Activated naive CD8-positive, alpha-beta T cell treated with anti-CD3 and anti-CD28 coated beads, Interleukin-2, amount 10 ng/mL, durations not matched to agents 7 days and 5 days (primary cell): ENCODE data around the gene POLR3A. TPM values are rescaled to one million over a fixed set of nuclear protein-coding genes. Genes with fewer than 3 reads are reported as not detected.

Experiments
- ATAC-seq: fragments of 150-1000 bp; cut with Tn5 transposase; one replicate; pipeline ENCODE4 v1.10.0; 2021; ENCODE audit warnings: low read depth, moderate library complexity
- POLR2A ChIA-PET: fragments of 350-600 bp; sonication (Branson Sonifier 250); formaldehyde crosslinking; loops from one replicate; lab custom pipeline; 2021; ENCODE audit warnings: antibody characterized with exemption; lab: Charles Lee
- DNase-seq: peaks from one replicate; pipeline ENCODE4 v3.0.0; 2021
- H3K27ac Mint-ChIP-seq: one replicate; pipeline ENCODE4 v1.8.0; 2022; ENCODE audit warnings: mild to moderate bottlenecking, mixed read lengths
- H3K27me3 Mint-ChIP-seq: one replicate; pipeline ENCODE4 v1.8.0; 2022; ENCODE audit warnings: mild to moderate bottlenecking, moderate library complexity, mixed read lengths
- H3K36me3 Mint-ChIP-seq: one replicate; pipeline ENCODE4 v1.8.0; 2021; ENCODE audit warnings: mild to moderate bottlenecking, mixed read lengths
- H3K4me1 Mint-ChIP-seq: one replicate; pipeline ENCODE4 v1.8.0; 2021; ENCODE audit warnings: mixed read lengths
- H3K4me3 Mint-ChIP-seq: one replicate; pipeline ENCODE4 v1.8.0; 2022; ENCODE audit warnings: mild to moderate bottlenecking, moderate library complexity, mixed read lengths
- H3K9me3 Mint-ChIP-seq: one replicate; pipeline ENCODE4 v1.8.0; 2021; ENCODE audit warnings: mixed read lengths
- total RNA-seq, 2 experiments: library from RNA; stranded (reverse); gene quantifications; one replicate each; pipeline ENCODE4 v1.2.3, GENCODE V29; 2021

Gene POLR3A
- total RNA-seq, 2 experiments from 2014 or later, result 18.7 to 20.2 TPM

- no peaks in the 10 kb centered on the region for H3K4me1 Mint-ChIP-seq
- ATAC-seq (no peak), DNase-seq (no peak)
- POLR2A ChIA-PET, result no interaction called here
- no peaks in the 10 kb centered on the region for H3K36me3 Mint-ChIP-seq
- peaks cover 5% of the 10 kb centered on the region for H3K9me3 Mint-ChIP-seq
- H3K27me3 Mint-ChIP-seq, result peaks cover 2% of the 10 kb centered on the region
- H3K4me3 Mint-ChIP-seq, result no peak overlapping the region
- no peak overlapping the region for H3K27ac Mint-ChIP-seq
These were observed 67.6 kb downstream of the POLR3A start for GRCh38 chr10:77961668-77962067.

- Mint-ChIP-seq H3K27me3 (peaks cover 2% of the 10 kb centered on the region), H3K9me3 (peaks cover 5% of the 10 kb centered on the region), H3K36me3 (no peaks in the 10 kb centered on the region), H3K4me1 (no peaks in the 10 kb centered on the region), H3K4me3 (no peak overlapping the region), H3K27ac (no peak overlapping the region)
- no peak for DNase-seq
- ATAC-seq, result no peak
- POLR2A ChIA-PET, result no interaction called here
These were observed 68.4 kb downstream of the POLR3A start for GRCh38 chr10:77960829-77961329.

GRCh38 chr10:77959887-77960455 is 69.3 kb downstream of the POLR3A start:
- Mint-ChIP-seq H3K27me3 (peaks cover 3% of the 10 kb centered on the region), H3K36me3 (no peaks in the 10 kb centered on the region), H3K27ac (no peak overlapping the region), H3K4me1 (no peaks in the 10 kb centered on the region), H3K4me3 (no peak overlapping the region), H3K9me3 (peaks cover 5% of the 10 kb centered on the region)
- ATAC-seq (no peak), DNase-seq (no peak)
- POLR2A ChIA-PET, result no interaction called here

GRCh38 chr10:77959384-77959783 is 69.9 kb downstream of the POLR3A start:
- no peak overlapping the region for H3K4me3 Mint-ChIP-seq
- peaks cover 3% of the 10 kb centered on the region for H3K27me3 Mint-ChIP-seq
- peaks cover 2% of the 10 kb centered on the region for H3K9me3 Mint-ChIP-seq
- POLR2A ChIA-PET, result no interaction called here
- H3K36me3 Mint-ChIP-seq, result no peaks in the 10 kb centered on the region
- no peak overlapping the region for H3K27ac Mint-ChIP-seq
- no peaks in the 10 kb centered on the region for H3K4me1 Mint-ChIP-seq
- ATAC-seq, result no peak
- DNase-seq, result no peak

- H3K4me3 Mint-ChIP-seq, result no peak overlapping the region
- POLR2A ChIA-PET, result no interaction called here
- peaks cover 3% of the 10 kb centered on the region for H3K27me3 Mint-ChIP-seq
- DNase-seq (no peak), ATAC-seq (no peak)
- no peaks in the 10 kb centered on the region for H3K4me1 Mint-ChIP-seq
- H3K36me3 Mint-ChIP-seq, result peaks cover 1% of the 10 kb centered on the region
- H3K27ac Mint-ChIP-seq, result no peak overlapping the region
- peaks cover 7% of the 10 kb centered on the region for H3K9me3 Mint-ChIP-seq
These were observed 74.2 kb downstream of the POLR3A start for GRCh38 chr10:77955136-77955535.

- peaks cover 1% of the 10 kb centered on the region for H3K36me3 Mint-ChIP-seq
- no peak for ATAC-seq
- H3K27ac Mint-ChIP-seq, result no peak overlapping the region
- POLR2A ChIA-PET, result no interaction called here
- DNase-seq, result no peak
- peaks cover 3% of the 10 kb centered on the region for H3K4me1 Mint-ChIP-seq
- peaks cover 5% of the 10 kb centered on the region for H3K27me3 Mint-ChIP-seq
- no peak overlapping the region for H3K4me3 Mint-ChIP-seq
- H3K9me3 Mint-ChIP-seq, result peaks cover 7% of the 10 kb centered on the region
These were observed 80.1 kb downstream of the POLR3A start for GRCh38 chr10:77949167-77949566.

GRCh38 chr10:77946084-77946483 is 83.2 kb downstream of the POLR3A start:
- Mint-ChIP-seq H3K4me3 (no peak overlapping the region), H3K36me3 (no peaks in the 10 kb centered on the region), H3K9me3 (peaks cover 4% of the 10 kb centered on the region), H3K27me3 (peaks cover 9% of the 10 kb centered on the region), H3K4me1 (peaks cover 3% of the 10 kb centered on the region), H3K27ac (no peak overlapping the region)
- ATAC-seq (no peak), DNase-seq (no peak)
- POLR2A ChIA-PET, result no interaction called here

- Mint-ChIP-seq H3K4me1 (peaks cover 3% of the 10 kb centered on the region), H3K9me3 (no peaks in the 10 kb centered on the region), H3K27me3 (peaks cover 9% of the 10 kb centered on the region), H3K36me3 (no peaks in the 10 kb centered on the region), H3K4me3 (no peak overlapping the region), H3K27ac (no peak overlapping the region)
- no peak for ATAC-seq
- no peak for DNase-seq
- POLR2A ChIA-PET, result no interaction called here
These were observed 84.8 kb downstream of the POLR3A start for GRCh38 chr10:77944519-77944918.

GRCh38 chr10:77943121-77943901 is 86.0 kb downstream of the POLR3A start:
- H3K9me3 Mint-ChIP-seq, result no peaks in the 10 kb centered on the region
- no peak overlapping the region for H3K4me3 Mint-ChIP-seq
- DNase-seq (no peak), ATAC-seq (no peak)
- peaks cover 6% of the 10 kb centered on the region for H3K27me3 Mint-ChIP-seq
- H3K4me1 Mint-ChIP-seq, result no peaks in the 10 kb centered on the region
- H3K27ac Mint-ChIP-seq, result no peak overlapping the region
- H3K36me3 Mint-ChIP-seq, result no peaks in the 10 kb centered on the region
- POLR2A ChIA-PET, result no interaction called here

GRCh38 chr10:77941790-77942189 is 87.5 kb downstream of the POLR3A start:
- ATAC-seq, result no peak
- Mint-ChIP-seq H3K27ac (no peak overlapping the region), H3K4me3 (no peak overlapping the region), H3K4me1 (no peaks in the 10 kb centered on the region), H3K36me3 (no peaks in the 10 kb centered on the region), H3K9me3 (no peaks in the 10 kb centered on the region), H3K27me3 (peaks cover 7% of the 10 kb centered on the region)
- POLR2A ChIA-PET, result no interaction called here
- no peak for DNase-seq

GRCh38 chr10:77940627-77941026 is 88.7 kb downstream of the POLR3A start:
- DNase-seq, result no peak
- POLR2A ChIA-PET, result no interaction called here
- no peaks in the 10 kb centered on the region for H3K36me3 Mint-ChIP-seq
- H3K4me1 Mint-ChIP-seq, result no peaks in the 10 kb centered on the region
- H3K27me3 Mint-ChIP-seq, result peaks cover 6% of the 10 kb centered on the region
- no peaks in the 10 kb centered on the region for H3K9me3 Mint-ChIP-seq
- no peak overlapping the region for H3K27ac Mint-ChIP-seq
- ATAC-seq, result no peak
- H3K4me3 Mint-ChIP-seq, result no peak overlapping the region

- Mint-ChIP-seq H3K27me3 (peaks cover 6% of the 10 kb centered on the region), H3K4me3 (no peak overlapping the region), H3K9me3 (no peaks in the 10 kb centered on the region), H3K27ac (no peak overlapping the region), H3K36me3 (no peaks in the 10 kb centered on the region), H3K4me1 (no peaks in the 10 kb centered on the region)
- ATAC-seq, result no peak
- POLR2A ChIA-PET, result no interaction called here
- DNase-seq, result no peak
These were observed 89.1 kb downstream of the POLR3A start for GRCh38 chr10:77940225-77940624.

- no peak overlapping the region for H3K27ac Mint-ChIP-seq
- no peak overlapping the region for H3K4me3 Mint-ChIP-seq
- POLR2A ChIA-PET, result no interaction called here
- no peak for ATAC-seq
- peaks cover 9% of the 10 kb centered on the region for H3K27me3 Mint-ChIP-seq
- no peaks in the 10 kb centered on the region for H3K9me3 Mint-ChIP-seq
- no peaks in the 10 kb centered on the region for H3K36me3 Mint-ChIP-seq
- DNase-seq, result no peak
- H3K4me1 Mint-ChIP-seq, result no peaks in the 10 kb centered on the region
These were observed 89.7 kb downstream of the POLR3A start for GRCh38 chr10:77939561-77940001.
